IPS-NIHi11 (cell line): ENCODE results near the gene BCL6.

Source experiments
- DNase-seq: peaks from one replicate; pipeline ENCODE4 v3.0.0; 2012; ENCODE audit warnings: mixed read lengths, low spot score

BCL6 gene

DNA sequence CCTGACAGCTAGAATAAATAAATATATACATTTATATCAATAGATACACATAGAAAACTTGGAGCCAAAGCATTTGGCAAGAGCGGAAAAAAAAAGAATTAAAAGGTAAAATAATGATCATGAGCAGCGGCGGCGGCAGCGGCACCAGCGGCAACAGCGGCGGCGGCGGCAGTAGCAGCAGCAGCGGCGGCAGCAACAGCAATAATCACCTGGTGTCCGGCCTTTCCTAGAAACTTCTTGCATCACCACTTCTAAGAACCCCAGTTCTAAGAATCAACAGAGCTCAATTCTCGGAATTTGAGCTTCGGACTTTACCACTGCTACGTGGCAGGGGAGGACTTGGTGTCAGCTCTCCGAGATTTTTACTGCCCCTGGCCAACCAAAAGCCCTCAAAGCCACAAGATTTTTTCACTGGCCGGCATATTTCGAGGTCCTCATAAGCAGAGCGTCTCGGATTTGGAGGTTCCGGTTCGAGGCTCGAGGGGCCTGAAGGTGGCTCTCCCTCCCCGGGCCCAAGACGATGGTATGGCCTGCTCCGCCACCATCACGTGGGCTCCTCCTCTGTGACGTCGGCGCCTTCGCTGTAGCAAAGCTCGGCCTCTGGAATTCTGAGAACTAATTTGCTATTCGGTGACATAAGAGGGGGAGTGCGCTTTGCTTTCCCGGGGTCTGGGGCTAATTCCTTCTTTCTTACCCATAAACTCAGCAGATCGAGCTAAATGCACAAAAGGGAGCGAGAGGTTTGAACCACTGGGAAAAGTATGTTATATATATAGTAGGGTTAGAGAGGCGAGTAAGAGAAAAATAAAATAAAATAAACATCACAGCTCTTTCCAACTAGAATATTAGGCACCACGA lies at the start of gene BCL6:
Gene BCL6, minus strand, starts transcription at position 268 of the 858 bp plus-strand sequence. CDS start 11,775 bp downstream, outside the sequence.
- peak; percentile 79 for DNase-seq

- DNase-seq, result no peak
These were observed 49.5 kb upstream of the BCL6 start for GRCh38 chr3:187794731-187795130.

DNA sequence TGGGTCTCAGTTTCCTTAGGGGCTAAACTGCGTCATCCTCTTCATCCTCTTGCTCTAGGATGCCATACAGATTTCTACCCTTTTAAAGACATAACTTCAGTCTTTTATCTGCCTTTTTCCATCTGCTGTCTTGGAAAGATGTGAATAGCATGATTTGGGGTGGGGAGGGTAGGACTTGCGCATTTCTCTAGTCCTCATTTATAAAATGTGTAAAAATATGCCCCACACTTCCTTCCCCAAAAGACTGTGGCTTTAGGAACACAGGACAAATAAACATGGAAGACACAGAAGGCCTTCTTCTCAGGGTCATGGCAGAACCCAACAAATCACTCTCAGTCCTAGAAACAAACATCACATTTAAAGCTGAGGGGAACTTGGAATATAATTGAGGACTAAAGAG lies 48.4 kb upstream of the BCL6 start:
- no peak for DNase-seq

DNA sequence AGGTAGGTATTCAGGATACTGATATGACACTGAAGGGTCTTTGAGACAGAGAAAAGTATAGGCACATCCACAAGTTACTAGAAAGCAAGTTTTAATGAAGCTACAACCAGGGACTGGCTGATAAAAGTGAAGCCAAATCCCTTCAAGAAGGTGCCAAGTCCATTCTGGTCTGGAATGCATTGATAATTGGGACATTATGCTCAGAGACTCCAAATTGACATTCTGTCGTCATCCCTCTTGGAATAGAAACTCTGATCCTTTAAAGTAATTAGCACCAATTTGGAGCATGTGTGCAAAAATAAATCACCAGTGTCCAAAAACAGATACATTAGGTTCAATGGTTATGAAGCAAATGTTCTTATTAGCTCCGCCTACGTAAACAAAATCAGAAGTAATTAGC lies 47.3 kb upstream of the BCL6 start:
- DNase-seq, result no peak

DNA sequence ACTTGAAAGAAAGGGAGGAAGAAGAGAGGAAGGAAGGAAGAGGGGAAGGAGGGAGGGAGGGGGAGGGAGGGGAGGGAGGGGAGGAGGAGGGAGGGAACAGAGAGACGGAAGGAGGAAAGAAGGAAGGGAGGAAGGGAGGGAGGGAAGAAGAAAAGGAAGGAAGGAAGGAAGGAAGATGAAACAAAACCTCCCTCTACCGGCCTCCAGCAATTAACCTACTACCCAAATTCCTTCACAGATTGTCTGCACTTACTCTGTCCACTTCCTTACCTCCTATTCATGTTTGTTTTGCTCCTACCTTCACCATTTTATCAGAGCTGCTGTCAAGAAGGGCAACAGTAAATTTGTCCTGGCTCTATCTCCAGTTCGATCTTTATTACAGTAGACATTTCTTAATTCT lies 44.6 kb upstream of the BCL6 start:
- no peak for DNase-seq

GRCh38 chr3:187788984-187789857 lies 44.0 kb upstream of the BCL6 start:
- DNase-seq, result no peak

GRCh38 chr3:187783098-187783497 lies 37.8 kb upstream of the BCL6 start:
- DNase-seq, result no peak

DNA sequence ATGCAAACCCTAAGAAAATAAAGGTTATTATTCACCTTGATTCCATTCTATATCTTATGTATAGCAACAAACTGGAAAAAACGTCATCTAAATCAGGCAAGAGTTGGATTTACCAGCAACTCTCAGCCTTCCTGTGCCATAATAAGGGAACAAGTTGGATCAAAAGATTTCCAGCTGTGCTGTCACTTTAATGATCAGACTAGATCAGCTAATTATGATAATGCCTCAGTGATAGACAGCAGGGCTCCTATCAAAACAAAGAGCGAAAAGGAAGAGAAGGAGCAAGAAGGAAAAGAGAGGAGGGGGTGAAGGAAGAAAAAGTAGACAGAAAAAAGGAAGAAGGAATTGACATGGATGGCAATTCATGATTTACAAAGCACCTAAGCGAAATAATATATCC lies 36.7 kb upstream of the BCL6 start:
- DNase-seq, result no peak

DNA sequence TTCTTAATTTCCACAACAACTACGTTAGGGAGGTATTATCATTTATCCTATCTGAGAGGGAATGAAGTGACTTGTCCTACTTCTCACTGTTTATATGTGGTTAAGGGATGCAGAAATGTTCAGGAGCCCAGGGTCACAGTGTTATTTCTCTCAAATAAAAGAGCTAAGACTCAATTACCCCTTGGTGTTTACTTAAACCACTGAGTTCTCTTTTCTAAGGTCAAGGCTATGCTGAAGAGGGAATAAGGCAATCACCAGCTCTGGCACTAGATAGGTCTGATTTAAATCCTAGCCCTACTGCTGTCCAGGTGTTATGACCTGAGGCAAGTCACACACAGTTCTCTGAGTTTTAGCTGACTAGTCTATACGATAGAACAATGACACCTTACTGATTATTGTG lies 35.7 kb upstream of the BCL6 start:
- no peak for DNase-seq

- DNase-seq, result no peak
These were observed 33.5 kb upstream of the BCL6 start for GRCh38 chr3:187778726-187779125.

GRCh38 chr3:187777331-187777941 lies 32.2 kb upstream of the BCL6 start:
- no peak for DNase-seq

DNA sequence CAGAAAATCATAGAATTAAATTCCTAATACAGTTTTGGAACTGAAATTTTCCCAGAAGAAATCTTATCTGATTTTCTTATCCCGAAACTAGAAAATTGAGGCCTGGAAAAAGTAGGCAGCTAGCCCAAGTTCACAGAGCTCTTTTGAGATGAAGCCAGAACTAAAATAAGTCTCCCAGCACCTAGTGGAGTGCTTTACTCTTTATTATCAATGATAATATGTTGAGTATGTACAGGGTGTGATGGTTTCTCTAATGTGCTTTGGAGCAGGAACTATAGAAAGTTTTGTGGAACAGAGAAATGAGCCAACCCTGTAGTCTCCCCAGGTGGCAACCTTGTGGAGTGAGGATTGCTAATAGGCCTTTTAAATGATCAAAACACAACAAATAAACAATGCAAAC lies 30.3 kb upstream of the BCL6 start:
- DNase-seq, result no peak

GRCh38 chr3:187774185-187774789 lies 29.0 kb upstream of the BCL6 start:
- no peak for DNase-seq

GRCh38 chr3:187773233-187774184 lies 28.2 kb upstream of the BCL6 start:
- no peak for DNase-seq

DNA sequence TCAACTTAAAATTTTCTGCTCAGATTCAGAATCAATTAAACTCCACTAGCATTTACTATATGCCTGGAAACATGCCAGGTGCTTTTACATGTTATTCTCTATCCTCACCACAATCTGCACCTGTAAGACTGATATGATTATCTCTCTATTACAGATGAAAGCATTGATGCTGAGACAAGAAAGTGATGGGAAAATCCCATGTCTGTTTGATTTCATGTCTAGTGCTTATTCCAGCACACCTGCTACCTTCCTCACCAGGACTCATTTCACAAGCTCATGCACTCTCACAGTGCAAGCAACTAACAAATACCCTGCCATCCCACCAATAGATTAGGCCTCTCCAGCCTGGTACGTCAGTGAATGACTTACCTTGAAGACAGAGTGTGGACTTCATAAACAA lies 25.0 kb upstream of the BCL6 start:
- DNase-seq, result no peak

DNA sequence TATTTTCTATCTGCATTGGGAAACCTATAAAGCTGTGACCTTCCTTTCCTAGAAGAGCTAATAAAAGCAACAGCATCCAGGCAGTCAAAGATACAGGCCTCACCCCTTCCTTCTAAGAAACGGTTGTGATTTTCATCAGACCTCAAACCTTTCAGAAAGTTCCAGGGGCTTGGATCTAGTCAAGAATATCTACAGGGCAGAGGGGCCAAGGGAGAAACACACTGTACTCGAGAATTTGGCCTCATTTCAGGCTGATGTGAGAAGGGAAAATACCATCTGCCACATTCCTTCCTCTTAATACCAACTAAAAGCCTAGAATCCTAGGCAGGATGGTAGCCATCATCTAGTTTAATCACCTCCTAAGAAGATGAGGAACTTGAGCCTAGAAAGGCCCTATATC lies 24.5 kb upstream of the BCL6 start:
- no peak for DNase-seq

DNA sequence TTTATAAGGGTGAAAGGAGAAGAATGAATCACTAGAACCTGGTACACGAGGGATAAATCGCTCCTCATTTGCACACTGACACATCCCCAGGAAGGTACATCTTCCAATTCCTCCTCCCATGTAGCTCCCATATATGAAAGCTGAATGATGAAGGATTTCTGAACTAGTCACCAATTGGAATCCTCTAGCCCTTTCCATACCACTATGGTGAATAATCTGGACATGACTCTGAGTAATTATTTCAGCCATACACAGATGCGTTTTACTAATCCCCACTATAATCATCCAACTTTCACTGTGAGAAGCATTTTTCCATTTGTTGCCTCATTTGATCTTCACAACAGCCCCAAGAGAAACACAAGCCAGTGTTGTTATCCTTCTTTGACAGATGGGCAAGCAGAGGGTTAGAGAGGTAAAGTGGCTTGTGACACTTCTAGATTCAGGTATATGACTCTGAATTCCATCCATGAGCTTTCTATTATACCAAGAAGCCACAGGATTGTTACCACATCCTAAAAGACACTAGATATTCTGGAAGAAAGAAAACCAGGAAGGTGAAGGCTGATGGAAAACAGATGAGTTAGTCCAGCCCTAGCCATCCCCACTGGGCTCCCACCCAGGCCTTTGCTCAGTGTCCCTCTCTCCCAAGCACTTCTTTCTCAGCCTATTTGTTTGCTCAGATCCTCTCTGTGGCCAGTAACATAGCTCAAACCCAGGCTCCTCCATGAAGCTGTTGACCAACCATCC lies 22.2 kb upstream of the BCL6 start:
- no peak for DNase-seq

- no peak for DNase-seq
These were observed 20.1 kb upstream of the BCL6 start for GRCh38 chr3:187765342-187765741.

GRCh38 chr3:187763850-187764648 lies 18.8 kb upstream of the BCL6 start:
- peak; percentile 45 for DNase-seq

- no peak for DNase-seq
These were observed 17.5 kb upstream of the BCL6 start for GRCh38 chr3:187762792-187763191.
